DOHH2 (cell line): ENCODE measurements around the gene FAM83E.

Experiments used
- H3F3A ChIP-seq: fragments of 200-600 bp; sonication (generic), shearing (Covaris generic); 2 replicates; pipeline ENCODE4 v1.6.0; 2016; ENCODE audit warnings: antibody characterized with exemption, mild to moderate bottlenecking; ENCODE audit not compliant: control insufficient read depth, insufficient read depth
- H3K27ac ChIP-seq: fragments of 200-600 bp; sonication (generic); 2 replicates; pipeline ENCODE4 v1.5.1; 2014; ENCODE audit warnings: low read depth, mild to moderate bottlenecking, low read length, moderate library complexity
- H3K27me3 ChIP-seq: fragments of 200-600 bp; sonication (generic); 2 replicates; pipeline ENCODE4 v1.6.1; 2014; ENCODE audit warnings: mild to moderate bottlenecking, low read length, mixed read lengths; ENCODE audit not compliant: control insufficient read depth
- H3K36me3 ChIP-seq: fragments of 200-600 bp; sonication (generic); 2 replicates; pipeline ENCODE4 v1.6.1; 2014; ENCODE audit warnings: mild to moderate bottlenecking, low read length, moderate library complexity, mixed read lengths; ENCODE audit not compliant: control insufficient read depth
- H3K4me1 ChIP-seq: fragments of 200-600 bp; sonication (generic); 2 replicates; pipeline ENCODE4 v1.6.1; 2014; ENCODE audit warnings: mild to moderate bottlenecking, low read length, mixed read lengths; ENCODE audit not compliant: control insufficient read depth
- H3K4me2 ChIP-seq: fragments of 200-600 bp; sonication (generic); 2 replicates; pipeline ENCODE4 v1.6.0; 2014; ENCODE audit warnings: mild to moderate bottlenecking, low read length, moderate library complexity
- H3K4me3 ChIP-seq: fragments of 200-600 bp; sonication (generic); 2 replicates; pipeline ENCODE4 v1.5.1; 2014; ENCODE audit warnings: mild to moderate bottlenecking, low read length, mixed read lengths
- H3K79me2 ChIP-seq: fragments of 200-600 bp; sonication (generic); 2 replicates; pipeline ENCODE4 v1.6.1; 2014; ENCODE audit warnings: mild to moderate bottlenecking, low read length, mixed read lengths; ENCODE audit not compliant: control insufficient read depth
- H3K9me2 ChIP-seq: fragments of 200-600 bp; sonication (generic); replicated peaks from 2 replicates; pipeline ENCODE4 v1.6.1; 2014; ENCODE audit warnings: mild to moderate bottlenecking, low read length, mixed read lengths; ENCODE audit not compliant: control insufficient read depth
- H3K9me3 ChIP-seq: fragments of 200-600 bp; sonication (generic); 2 replicates; pipeline ENCODE4 v1.6.1; 2014; ENCODE audit warnings: antibody characterized with exemption, low read length, mixed read lengths; ENCODE audit not compliant: control insufficient read depth, insufficient read depth
- H4K20me1 ChIP-seq: fragments of 200-600 bp; sonication (generic); 2 replicates; pipeline ENCODE4 v1.6.0; 2014; ENCODE audit warnings: low read depth, mild to moderate bottlenecking, antibody characterized with exemption, low read length, moderate library complexity; ENCODE audit not compliant: control insufficient read depth, insufficient read depth
- EZH2phosphoT487 ChIP-seq: fragments of 200-600 bp; sonication (generic); IDR thresholded peaks from 2 replicates; pipeline ENCODE4 v1.6.1; 2017; ENCODE audit warnings: borderline replicate concordance, mild to moderate bottlenecking, antibody characterized with exemption, low read length, moderate library complexity, mixed read lengths
- TF ChIP-seq, protein P1 (sequence below): fragments of 200-600 bp; sonication (generic); IDR thresholded peaks from one replicate; pipeline ENCODE4 v1.5.1; 2014; ENCODE audit warnings: antibody characterized with exemption, mild to moderate bottlenecking, low read depth, low read length; ENCODE audit not compliant: poor library complexity, severe bottlenecking

FAM83E gene

DNA sequence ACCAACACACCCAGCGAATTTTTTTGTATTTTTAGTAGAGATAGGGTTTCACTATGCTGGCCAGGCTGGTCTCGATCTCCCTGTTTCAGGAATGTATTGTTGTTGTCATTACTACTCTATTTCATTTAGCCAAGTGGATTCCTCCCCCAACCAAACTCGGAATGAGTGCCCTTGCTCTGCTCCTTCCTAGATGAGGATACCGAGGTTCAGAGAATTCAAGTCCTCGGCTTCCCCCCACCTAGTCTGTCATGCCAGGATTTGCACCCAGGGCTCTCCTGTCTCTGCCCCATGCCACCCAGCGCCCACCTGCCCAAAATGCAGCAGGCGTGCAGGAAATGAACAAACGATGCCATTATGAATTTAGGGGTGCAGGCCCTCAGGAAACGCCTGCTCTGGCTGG, 11.9 kb downstream of the FAM83E start:
- no peak overlapping the region for H3K27ac ChIP-seq
- TF ChIP-seq, protein P1, sequence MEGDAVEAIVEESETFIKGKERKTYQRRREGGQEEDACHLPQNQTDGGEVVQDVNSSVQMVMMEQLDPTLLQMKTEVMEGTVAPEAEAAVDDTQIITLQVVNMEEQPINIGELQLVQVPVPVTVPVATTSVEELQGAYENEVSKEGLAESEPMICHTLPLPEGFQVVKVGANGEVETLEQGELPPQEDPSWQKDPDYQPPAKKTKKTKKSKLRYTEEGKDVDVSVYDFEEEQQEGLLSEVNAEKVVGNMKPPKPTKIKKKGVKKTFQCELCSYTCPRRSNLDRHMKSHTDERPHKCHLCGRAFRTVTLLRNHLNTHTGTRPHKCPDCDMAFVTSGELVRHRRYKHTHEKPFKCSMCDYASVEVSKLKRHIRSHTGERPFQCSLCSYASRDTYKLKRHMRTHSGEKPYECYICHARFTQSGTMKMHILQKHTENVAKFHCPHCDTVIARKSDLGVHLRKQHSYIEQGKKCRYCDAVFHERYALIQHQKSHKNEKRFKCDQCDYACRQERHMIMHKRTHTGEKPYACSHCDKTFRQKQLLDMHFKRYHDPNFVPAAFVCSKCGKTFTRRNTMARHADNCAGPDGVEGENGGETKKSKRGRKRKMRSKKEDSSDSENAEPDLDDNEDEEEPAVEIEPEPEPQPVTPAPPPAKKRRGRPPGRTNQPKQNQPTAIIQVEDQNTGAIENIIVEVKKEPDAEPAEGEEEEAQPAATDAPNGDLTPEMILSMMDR = no peak
- TF ChIP-seq EZH2phosphoT487 = no peak
- H3K27me3 ChIP-seq = no peaks in the 10 kb centered on the region
- H3F3A ChIP-seq = no peaks in the 10 kb centered on the region
- no peak overlapping the region for H3K4me2 ChIP-seq
- H3K36me3 ChIP-seq = no peaks in the 10 kb centered on the region
- H3K79me2 ChIP-seq = no peaks in the 10 kb centered on the region
- H3K9me2 ChIP-seq = no peaks in the 10 kb centered on the region
- H3K9me3 ChIP-seq = no peaks in the 10 kb centered on the region
- H4K20me1 ChIP-seq = no peaks in the 10 kb centered on the region
- H3K4me1 ChIP-seq = no peaks in the 10 kb centered on the region
- H3K4me3 ChIP-seq = no peak overlapping the region

DNA sequence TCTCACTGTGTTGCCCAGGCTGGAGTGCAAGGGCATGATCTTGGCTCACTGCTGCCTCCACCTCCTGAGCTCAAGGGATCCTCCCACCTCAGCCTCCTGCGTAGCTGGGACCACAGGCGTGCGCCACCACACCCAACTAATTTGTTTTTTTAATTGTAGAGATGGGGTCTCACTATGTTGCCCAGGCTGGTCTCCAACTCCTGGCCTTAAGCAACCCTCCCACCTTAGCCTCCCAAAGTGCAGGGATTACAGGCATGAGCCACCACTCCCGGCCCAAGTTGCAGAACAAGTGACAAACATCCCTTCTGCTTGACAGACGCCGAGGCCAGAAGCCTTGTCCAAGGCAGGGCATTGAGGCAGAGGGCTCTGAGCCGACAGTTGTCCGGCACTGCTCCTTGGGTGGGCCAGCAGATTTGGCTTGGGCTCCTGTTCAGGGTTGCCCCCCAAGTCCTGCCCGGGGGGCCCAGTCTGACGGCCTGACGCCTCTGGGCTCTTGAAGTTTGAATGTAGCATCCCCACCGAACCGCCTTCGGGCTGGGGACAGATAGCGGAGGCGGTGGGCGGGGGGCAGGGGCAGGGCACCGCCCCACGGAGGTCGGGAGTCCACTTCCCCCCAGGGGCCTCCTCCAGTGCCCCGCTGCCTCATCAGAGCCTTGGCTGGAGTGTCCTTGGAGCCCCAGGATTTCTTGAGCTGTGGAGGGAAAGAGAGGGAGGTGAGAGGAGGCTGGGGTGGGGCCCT, 14.0 kb downstream of the FAM83E start:
- no peaks in the 10 kb centered on the region for H3K79me2 ChIP-seq
- no peaks in the 10 kb centered on the region for H3F3A ChIP-seq

DNA sequence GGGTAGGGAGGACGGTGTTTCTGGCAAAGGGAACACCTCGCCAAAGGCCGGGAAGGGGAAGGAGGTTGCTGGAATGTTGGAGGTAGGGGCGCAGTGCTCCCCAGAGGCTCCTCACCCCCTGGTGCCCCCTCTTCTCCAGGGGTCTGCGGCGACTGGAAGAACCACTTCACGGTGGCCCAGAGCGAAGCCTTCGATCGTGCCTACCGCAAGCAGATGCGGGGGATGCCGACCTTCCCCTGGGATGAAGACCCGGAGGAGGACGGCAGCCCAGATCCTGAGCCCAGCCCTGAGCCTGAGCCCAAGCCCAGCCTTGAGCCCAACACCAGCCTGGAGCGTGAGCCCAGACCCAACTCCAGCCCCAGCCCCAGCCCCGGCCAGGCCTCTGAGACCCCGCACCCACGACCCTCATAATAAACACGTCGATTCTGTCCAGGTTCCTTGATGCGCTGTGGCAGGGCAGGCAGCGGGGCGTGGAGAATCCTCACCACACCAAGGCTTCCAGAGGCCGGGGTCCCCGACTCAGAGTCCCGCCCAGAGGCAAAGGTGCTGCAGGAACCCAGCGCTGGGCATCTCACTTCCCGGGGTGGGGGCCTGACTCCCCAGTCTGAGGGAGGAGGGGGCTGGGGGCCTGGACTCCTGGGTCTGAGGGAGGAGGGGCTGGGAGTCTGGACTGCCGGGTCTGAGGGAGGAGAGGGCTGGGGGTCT, 15.7 kb downstream of the FAM83E start:
- Histone ChIP-seq H3K9me3 (no peaks in the 10 kb centered on the region), H3K27me3 (no peaks in the 10 kb centered on the region), H3K4me3 (no peak overlapping the region), H3K4me2 (no peak overlapping the region), H3K9me2 (no peaks in the 10 kb centered on the region), H3K4me1 (peaks cover 16% of the 10 kb centered on the region), H4K20me1 (no peaks in the 10 kb centered on the region), H3F3A (no peaks in the 10 kb centered on the region), H3K36me3 (no peaks in the 10 kb centered on the region), H3K79me2 (no peaks in the 10 kb centered on the region), H3K27ac (no peak overlapping the region)
- no peak for TF ChIP-seq EZH2phosphoT487
- TF ChIP-seq, protein P1 = no peak

More for the DNA sequence above, 14.0 kb downstream of the FAM83E start:
- Histone ChIP-seq H4K20me1 (no peaks in the 10 kb centered on the region), H3K27ac (no peak overlapping the region), H3K9me2 (no peaks in the 10 kb centered on the region), H3K4me2 (no peak overlapping the region), H3K36me3 (no peaks in the 10 kb centered on the region), H3K27me3 (no peaks in the 10 kb centered on the region), H3K9me3 (no peaks in the 10 kb centered on the region), H3K4me1 (peaks cover 16% of the 10 kb centered on the region), H3K4me3 (no peak overlapping the region)
- TF ChIP-seq EZH2phosphoT487 = no peak
- TF ChIP-seq, protein P1 = no peak
